Activated T-cell treated with anti-CD3 and anti-CD28 coated beads, Interleukin-2, amount 50 U/mL, for 72 hours (primary cell): ENCODE data around the gene MED25. TPM values are rescaled to one million over a fixed set of nuclear protein-coding genes. Genes with fewer than 3 reads are reported as not detected.
A peak's percentile ranks its signal among the peaks of the same experiment; 100 is the strongest.

Experiments used
- ATAC-seq, 2 donors: fragments of 150-1000 bp; cut with Tn5 transposase; replicated peaks in 1 of 2; 2 replicates each; pipeline ENCODE4 v1.10.0; 2021; ENCODE audit warnings: moderate library complexity in 2 of 2, mild to moderate bottlenecking in 1 of 2
- DNase-seq, 2 donors: peaks; one replicate each; pipeline ENCODE4 v3.0.0; 2021 to 2022; ENCODE audit warnings: mixed read lengths in 1 of 2
- H3K27ac Mint-ChIP-seq: one replicate; pipeline ENCODE4 v1.8.0; 2022; ENCODE audit warnings: mild to moderate bottlenecking, moderate library complexity, mixed read lengths
- H3K27me3 Mint-ChIP-seq: one replicate; pipeline ENCODE4 v1.8.0; 2022; ENCODE audit warnings: low read depth, mixed read lengths
- H3K36me3 Mint-ChIP-seq, 2 donors: one replicate each; pipeline ENCODE4 v1.8.0; 2022; ENCODE audit warnings: mixed read lengths in 2 of 2, mild to moderate bottlenecking in 1 of 2; ENCODE audit not compliant: insufficient read depth in 2 of 2
- H3K4me1 Mint-ChIP-seq: one replicate; pipeline ENCODE4 v1.8.0; 2022; ENCODE audit warnings: low read depth, mixed read lengths
- H3K4me3 Mint-ChIP-seq, 2 donors: one replicate each; pipeline ENCODE4 v1.8.0; 2022; ENCODE audit warnings: mild to moderate bottlenecking in 2 of 2, mixed read lengths in 2 of 2, moderate library complexity in 2 of 2
- H3K9me3 Mint-ChIP-seq, 2 donors: one replicate each; pipeline ENCODE4 v1.8.0; 2022; ENCODE audit warnings: mixed read lengths in 2 of 2
- total RNA-seq, 2 donors: library from RNA; stranded (reverse); gene quantifications; one replicate each; pipeline ENCODE4 v1.2.3, GENCODE V29; 2022

MED25 gene
- total RNA-seq, 2 donors from 2014 or later: 47.0 to 50.2 TPM

DNA sequence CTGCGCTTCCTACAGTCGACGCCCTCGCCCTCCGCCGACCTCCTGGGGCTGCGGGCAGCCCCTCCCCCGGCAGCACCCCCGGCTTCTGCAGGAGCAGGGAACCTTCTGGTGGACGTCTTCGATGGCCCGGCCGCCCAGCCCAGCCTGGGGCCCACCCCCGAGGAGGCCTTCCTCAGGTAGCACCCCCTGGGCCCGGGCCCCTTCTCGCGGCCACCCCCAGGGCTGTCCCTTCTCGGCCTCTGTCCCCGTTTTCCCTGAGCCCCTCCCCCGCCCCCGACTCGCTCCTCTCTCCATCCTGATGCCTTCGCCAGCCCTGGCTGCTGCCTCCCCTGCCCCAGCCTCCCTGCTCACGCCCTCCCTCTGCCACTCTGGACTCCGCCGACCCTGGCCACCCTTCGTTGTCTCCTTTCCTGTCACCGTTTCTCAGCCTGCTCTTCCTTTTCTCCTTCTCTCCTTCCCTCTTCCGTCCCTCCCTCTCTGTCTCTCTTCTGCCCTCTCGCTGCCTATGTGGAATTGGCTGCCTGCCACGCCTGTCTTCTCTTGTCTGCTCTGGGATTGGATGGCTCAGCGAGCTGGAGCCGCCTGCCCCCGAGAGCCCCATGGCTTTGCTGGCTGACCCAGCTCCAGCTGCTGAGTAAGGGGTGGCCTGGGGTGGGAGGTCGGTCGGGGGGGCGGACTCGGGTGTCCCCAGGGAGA lies 16.0 kb upstream of the MED25 start:
- H3K9me3 Mint-ChIP-seq: no peaks in the 10 kb centered on the region
- no peak overlapping the region for H3K4me3 Mint-ChIP-seq
- peaks cover 3 to 9% of the 10 kb centered on the region in 2 donors for H3K36me3 Mint-ChIP-seq
- no peaks in the 10 kb centered on the region for H3K27me3 Mint-ChIP-seq
- H3K27ac Mint-ChIP-seq: no peak overlapping the region
- DNase-seq (no peak), ATAC-seq (no peak)
- peaks cover 6% of the 10 kb centered on the region for H3K4me1 Mint-ChIP-seq

DNA sequence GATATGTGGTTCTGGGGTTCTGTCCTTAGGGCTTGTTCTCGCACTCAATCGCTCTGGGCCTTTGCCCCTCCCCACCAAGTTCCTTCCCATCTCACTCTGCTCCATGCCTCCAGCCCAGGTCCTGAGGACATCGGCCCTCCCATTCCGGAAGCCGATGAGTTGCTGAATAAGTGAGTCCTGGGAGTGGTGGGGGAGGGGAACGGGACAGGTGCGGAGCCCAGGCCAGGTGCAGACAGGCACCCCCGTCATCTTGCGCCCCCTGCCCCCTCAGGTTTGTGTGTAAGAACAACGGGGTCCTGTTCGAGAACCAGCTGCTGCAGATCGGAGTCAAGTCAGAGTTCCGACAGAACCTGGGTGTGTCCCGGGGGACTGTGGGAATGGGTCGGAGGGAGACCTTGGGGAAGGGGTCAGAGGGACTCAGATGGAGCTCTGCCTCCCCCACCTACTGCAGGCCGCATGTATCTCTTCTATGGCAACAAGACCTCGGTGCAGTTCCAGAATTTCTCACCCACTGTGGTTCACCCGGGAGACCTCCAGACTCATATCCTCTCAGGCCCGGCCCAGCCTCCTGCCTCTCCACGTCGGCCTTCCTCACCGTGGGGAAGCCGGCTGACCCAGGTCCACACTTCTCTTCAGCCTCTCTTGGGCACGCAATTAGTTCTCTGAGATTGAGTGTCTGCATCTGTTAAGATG lies 15.1 kb upstream of the MED25 start:
- Mint-ChIP-seq H3K4me3 (no peak overlapping the region), H3K9me3 (no peaks in the 10 kb centered on the region), H3K27ac (no peak overlapping the region), H3K36me3 (peaks cover 3 to 9% of the 10 kb centered on the region in 2 donors), H3K4me1 (peaks cover 6% of the 10 kb centered on the region), H3K27me3 (no peaks in the 10 kb centered on the region)
- no peak for DNase-seq
- ATAC-seq: no peak

DNA sequence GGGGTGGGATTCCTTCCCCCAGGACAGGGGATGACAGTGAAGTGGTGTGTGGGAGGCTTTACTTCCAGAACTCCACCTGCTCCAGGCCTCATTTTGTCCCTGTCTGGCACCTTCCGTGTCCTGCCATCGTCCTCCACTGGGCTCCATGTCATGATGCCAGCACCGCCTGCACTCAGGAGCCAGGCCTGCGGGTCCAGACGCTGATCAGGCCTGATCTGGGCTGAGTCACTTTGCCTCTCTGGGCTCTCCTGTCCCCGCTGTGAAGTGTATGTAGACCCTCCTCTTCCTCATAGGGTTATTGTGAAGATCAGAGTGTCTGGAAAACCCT lies 14.6 kb upstream of the MED25 start:
- Mint-ChIP-seq H3K27ac (no peak overlapping the region), H3K27me3 (no peaks in the 10 kb centered on the region), H3K36me3 (peaks cover 3 to 11% of the 10 kb centered on the region in 2 donors), H3K9me3 (no peaks in the 10 kb centered on the region), H3K4me3 (no peak overlapping the region), H3K4me1 (peaks cover 11% of the 10 kb centered on the region)
- DNase-seq: no peak
- no peak for ATAC-seq

DNA sequence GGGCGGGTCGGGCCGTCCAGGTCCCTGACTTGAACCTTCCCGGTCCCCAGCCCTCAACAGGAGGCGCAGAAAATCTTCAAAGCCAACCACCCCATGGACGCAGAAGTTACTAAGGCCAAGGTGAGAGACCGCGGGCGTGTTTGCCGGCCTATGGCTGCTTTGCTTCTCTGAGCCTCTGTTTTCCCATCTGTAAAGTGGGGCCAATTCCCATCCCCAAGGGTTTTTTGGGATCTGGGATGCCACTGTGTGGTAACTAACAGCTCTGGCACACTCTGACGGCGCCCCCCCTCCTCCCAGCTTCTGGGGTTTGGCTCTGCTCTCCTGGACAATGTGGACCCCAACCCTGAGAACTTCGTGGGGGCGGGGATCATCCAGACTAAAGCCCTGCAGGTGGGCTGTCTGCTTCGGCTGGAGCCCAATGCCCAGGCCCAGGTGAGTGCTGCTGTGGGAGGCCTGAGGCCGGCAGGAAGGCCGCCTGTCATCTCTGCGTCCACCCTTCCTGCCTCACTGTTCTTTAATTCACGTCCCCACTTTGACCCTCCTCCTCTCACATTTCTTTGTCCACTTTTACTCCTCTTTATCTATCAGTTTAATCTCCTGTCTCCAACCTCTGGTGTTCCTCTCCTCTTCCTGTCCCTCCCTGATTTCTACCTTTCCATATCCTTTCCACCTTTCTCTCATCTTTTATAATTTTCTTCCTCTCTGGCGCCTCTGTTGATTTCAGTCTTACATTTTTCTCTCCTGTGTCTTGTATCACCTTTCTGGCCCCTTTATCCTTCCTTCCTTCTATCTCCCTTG lies 12.1 kb upstream of the MED25 start:
- H3K27ac Mint-ChIP-seq: no peak overlapping the region
- DNase-seq (no peak), ATAC-seq (no peak)
- peaks cover 26% of the 10 kb centered on the region for H3K4me1 Mint-ChIP-seq
- H3K27me3 Mint-ChIP-seq: no peaks in the 10 kb centered on the region
- H3K9me3 Mint-ChIP-seq: no peaks in the 10 kb centered on the region
- H3K4me3 Mint-ChIP-seq: no peak overlapping the region
- peaks cover 3 to 8% of the 10 kb centered on the region in 2 donors for H3K36me3 Mint-ChIP-seq

DNA sequence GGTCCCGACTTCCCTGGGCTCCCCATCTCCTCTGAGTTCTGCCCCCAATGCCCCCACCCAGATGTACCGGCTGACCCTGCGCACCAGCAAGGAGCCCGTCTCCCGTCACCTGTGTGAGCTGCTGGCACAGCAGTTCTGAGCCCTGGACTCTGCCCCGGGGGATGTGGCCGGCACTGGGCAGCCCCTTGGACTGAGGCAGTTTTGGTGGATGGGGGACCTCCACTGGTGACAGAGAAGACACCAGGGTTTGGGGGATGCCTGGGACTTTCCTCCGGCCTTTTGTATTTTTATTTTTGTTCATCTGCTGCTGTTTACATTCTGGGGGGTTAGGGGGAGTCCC lies 11.5 kb upstream of the MED25 start:
- Mint-ChIP-seq H3K27ac (no peak overlapping the region), H3K27me3 (no peaks in the 10 kb centered on the region), H3K9me3 (no peaks in the 10 kb centered on the region), H3K4me1 (peaks cover 26% of the 10 kb centered on the region), H3K4me3 (no peak overlapping the region), H3K36me3 (peaks cover 3 to 8% of the 10 kb centered on the region in 2 donors)
- ATAC-seq (no peak), DNase-seq (no peak)

DNA sequence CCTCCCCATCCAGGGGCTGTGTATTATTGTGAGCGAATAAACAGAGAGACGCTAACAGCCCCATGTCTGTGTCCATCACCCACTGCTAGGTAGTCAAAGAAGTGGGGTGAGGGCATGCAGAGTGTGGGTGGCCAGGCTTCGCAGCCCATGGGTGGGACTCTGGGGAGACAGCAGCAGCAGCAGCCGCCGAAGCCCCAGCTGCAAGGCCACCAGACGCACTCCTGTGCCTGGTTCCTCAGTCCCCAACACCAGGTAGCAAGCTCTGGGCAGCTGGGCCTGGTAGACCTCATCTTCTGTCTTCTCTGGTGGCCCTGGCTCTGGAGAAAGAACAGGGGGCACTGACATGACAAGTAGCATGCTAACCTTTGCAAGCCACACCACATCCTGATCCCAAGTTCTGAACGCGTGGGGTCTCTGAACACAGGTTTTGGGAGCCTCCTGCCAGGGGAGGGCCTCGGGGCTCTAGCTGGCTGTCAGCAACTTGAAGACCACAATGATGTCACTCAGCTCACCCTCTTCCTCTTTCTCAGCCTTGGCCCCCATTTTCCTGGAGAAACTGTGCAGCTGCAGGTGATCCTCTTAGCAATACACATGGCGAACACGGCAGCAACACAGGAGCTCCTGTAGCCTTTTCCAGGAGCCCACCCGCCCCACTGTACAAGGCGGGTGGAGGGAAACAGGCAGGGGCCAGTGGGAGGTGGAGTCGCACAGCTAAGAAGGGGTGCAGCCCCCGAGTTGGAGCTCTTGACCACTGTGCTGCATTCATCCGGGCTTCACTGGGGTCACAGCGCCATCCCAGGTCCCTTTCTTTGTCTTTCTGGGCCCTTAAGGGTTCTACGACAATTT lies 10.8 kb upstream of the MED25 start:
- Mint-ChIP-seq H3K4me1 (peaks cover 33% of the 10 kb centered on the region), H3K9me3 (no peaks in the 10 kb centered on the region), H3K36me3 (peaks cover 3 to 8% of the 10 kb centered on the region in 2 donors), H3K27me3 (no peaks in the 10 kb centered on the region), H3K4me3 (no peak overlapping the region), H3K27ac (no peak overlapping the region)
- ATAC-seq: no peak
- no peak for DNase-seq

DNA sequence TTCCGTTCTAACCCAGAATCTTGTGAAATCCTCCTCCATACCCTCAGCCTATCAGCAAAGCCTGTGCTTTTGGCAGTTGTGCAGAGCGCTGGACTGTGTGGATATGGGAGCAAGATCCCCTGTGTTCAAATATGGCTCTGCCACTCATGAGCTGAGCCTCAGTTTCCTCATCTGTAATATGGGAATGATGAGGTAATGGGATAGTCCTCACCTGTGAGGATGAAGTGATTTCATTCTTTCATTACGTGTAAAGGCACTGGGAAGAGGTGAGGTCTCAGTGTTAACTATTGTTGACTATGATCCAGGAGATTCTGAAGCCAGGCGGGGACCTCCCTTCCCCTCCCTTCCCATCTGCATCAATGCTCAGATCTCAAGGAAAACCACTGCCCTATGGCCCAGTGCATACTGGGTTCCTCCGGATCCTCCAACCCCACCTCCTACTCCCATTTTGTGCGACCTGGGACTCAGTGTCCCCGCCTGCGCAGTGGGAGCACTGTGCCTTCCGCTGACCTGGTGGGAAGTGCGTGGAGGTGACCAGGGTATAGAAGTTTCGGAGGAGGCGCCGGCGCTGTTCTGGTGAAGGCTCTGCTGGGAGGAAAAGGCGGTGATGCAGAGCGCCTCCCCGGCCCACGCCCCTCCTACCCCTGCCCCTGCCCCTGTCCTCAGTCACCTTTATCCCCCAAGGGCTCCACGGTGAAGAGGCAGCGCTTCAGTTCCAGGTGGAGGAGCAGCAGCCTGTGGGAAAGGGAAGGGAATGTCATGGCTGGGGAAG lies 10.0 kb upstream of the MED25 start:
- Mint-ChIP-seq H3K27me3 (no peaks in the 10 kb centered on the region), H3K36me3 (peaks cover 3 to 8% of the 10 kb centered on the region in 2 donors), H3K27ac (no peak overlapping the region), H3K9me3 (no peaks in the 10 kb centered on the region), H3K4me3 (peak overlapping the region; percentile 58 to 93), H3K4me1 (peaks cover 41% of the 10 kb centered on the region)
- ATAC-seq (no peak), DNase-seq (no peak)

DNA sequence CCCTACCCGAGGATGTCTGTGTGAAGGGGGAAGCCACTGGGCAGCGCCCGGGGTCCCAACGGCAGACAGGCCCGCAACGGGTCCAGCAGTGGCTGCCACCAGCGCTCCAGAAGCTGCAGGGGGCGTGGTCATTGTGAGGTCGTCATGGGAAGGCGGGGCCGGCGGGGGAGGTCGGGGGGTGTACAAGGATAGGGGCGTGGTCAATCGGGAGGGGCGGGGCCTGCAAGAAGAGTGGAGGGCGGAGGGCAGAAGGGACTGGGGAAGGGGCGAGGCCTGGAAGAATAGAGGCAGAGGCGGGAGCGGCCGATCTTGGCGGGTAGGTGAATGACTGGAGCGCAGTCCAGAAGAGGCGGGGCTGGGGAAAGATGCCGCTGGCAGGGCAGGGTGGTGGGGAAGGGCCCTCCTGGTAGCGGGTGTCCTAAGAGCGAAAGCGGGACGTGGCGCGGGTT lies 9.4 kb upstream of the MED25 start:
- Mint-ChIP-seq H3K4me1 (peaks cover 42% of the 10 kb centered on the region), H3K36me3 (peaks cover 3 to 6% of the 10 kb centered on the region in 2 donors), H3K27me3 (no peaks in the 10 kb centered on the region), H3K27ac (no peak overlapping the region), H3K4me3 (peak overlapping the region; percentile 82 to 93), H3K9me3 (no peaks in the 10 kb centered on the region)
- DNase-seq (peak; percentile 89 to 90), ATAC-seq (peak; percentile 46)

DNA sequence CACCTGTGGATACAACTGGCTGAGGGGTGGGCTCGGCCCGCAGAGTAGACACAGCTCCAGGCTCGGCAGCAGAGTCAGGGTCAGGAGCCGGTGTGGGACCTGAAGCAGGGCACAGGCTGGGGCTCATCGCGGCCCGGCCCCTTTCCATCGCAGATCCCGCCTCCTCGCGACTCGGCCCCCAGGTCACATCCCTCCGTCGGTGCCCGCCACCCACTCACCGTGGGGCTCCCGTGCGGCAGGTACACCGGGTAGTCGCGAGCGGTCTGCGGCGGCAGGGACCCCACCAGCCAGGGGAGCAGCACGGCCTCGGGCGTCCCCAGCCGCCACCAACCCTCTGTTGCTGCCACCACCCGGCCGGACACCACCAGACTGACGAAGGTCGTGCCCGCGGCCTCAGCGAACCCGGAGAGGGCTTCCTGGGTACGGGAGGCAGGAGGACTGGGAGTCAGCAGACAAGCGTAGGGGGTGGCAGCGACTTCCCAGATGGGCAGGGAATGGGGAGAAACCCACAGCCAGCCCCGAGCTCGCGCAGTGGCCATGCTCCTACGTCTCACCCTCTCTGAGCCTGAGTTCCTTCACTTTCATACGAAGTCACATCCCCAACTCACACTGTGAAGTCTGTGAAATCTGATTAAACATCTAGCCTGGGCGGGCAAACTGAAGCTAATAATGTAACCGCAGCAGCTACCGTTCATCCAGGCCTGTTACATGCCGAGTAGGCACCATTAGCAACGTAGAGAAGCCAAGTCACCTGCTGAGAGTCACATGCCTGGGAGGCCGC lies 8.7 kb upstream of the MED25 start:
- Mint-ChIP-seq H3K4me1 (peaks cover 48% of the 10 kb centered on the region), H3K27ac (no peak overlapping the region), H3K27me3 (no peaks in the 10 kb centered on the region), H3K36me3 (peaks cover 3 to 6% of the 10 kb centered on the region in 2 donors), H3K4me3 (peak overlapping the region; percentile 82 to 93), H3K9me3 (no peaks in the 10 kb centered on the region)
- peak; percentile 24 to 44 for ATAC-seq
- DNase-seq: peak; percentile 55 to 57

DNA sequence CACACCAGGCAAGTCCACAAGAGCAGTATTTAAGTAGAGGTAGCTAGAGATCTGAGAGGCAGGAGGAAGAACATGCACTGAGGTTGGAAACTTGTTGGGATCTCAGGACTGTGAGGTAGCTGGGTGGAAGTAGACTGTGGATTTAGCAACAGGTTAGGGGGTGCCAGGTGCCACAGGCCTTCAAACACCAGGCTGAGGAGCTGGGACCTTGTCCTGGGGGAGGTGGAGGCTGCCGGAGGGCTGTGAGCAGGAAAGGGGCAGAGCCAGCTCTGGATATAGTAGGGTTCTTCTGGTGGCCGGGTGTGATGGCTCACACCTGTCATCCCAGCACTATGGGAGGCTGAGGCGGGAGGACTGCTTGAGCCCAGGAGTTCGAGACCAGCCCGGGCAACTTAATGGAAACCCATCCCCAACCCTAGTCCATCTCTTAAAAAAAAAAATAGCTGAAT lies 8.1 kb upstream of the MED25 start:
- Mint-ChIP-seq H3K9me3 (no peaks in the 10 kb centered on the region), H3K4me3 (peak overlapping the region; percentile 82 to 93), H3K27ac (no peak overlapping the region), H3K27me3 (no peaks in the 10 kb centered on the region), H3K4me1 (peaks cover 51% of the 10 kb centered on the region), H3K36me3 (peaks cover 3 to 4% of the 10 kb centered on the region in 2 donors)
- ATAC-seq (no peak), DNase-seq (no peak)

DNA sequence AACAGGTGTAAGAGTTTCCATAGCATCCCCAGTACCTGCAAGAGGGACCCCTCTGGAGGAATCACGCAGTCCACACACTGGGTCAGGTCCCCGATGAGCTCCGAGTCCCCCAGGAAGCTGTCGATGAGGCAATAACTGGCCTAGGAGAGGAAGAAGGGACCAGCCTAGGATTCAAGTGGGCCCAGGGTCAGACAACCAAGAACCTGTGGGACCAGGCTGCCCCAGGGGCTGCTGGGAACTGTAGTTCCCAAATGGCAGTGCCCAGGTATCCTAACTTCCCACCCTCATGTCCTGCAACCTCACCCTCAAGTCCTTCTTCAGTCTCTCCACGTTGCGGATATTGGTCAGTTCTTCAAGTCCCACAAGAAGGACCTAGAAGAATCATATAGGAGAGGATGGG lies 6.8 kb upstream of the MED25 start:
- no peak overlapping the region for H3K27ac Mint-ChIP-seq

More for the DNA sequence above, 6.8 kb upstream of the MED25 start:
- no peak overlapping the region for H3K4me3 Mint-ChIP-seq
- H3K27me3 Mint-ChIP-seq: no peaks in the 10 kb centered on the region
- DNase-seq: no peak
- peaks cover 1 to 3% of the 10 kb centered on the region in 2 donors for H3K36me3 Mint-ChIP-seq
- no peak for ATAC-seq
- H3K4me1 Mint-ChIP-seq: peaks cover 48% of the 10 kb centered on the region
- H3K9me3 Mint-ChIP-seq: no peaks in the 10 kb centered on the region
